HG03159 (cell line): Measurements from ENCODE around the gene CDH24.
A peak's percentile ranks its signal among the peaks of the same experiment; 100 is the strongest.

Source experiments
- ATAC-seq: cut with Tn5 transposase; IDR thresholded peaks from one replicate; pipeline ENCODE4 v1.9.1; 2021; ENCODE audit warnings: mild to moderate bottlenecking, moderate library complexity; ENCODE audit not compliant: unreplicated experiment

The CDH24 gene, protein sequence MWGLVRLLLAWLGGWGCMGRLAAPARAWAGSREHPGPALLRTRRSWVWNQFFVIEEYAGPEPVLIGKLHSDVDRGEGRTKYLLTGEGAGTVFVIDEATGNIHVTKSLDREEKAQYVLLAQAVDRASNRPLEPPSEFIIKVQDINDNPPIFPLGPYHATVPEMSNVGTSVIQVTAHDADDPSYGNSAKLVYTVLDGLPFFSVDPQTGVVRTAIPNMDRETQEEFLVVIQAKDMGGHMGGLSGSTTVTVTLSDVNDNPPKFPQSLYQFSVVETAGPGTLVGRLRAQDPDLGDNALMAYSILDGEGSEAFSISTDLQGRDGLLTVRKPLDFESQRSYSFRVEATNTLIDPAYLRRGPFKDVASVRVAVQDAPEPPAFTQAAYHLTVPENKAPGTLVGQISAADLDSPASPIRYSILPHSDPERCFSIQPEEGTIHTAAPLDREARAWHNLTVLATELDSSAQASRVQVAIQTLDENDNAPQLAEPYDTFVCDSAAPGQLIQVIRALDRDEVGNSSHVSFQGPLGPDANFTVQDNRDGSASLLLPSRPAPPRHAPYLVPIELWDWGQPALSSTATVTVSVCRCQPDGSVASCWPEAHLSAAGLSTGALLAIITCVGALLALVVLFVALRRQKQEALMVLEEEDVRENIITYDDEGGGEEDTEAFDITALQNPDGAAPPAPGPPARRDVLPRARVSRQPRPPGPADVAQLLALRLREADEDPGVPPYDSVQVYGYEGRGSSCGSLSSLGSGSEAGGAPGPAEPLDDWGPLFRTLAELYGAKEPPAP

DNA sequence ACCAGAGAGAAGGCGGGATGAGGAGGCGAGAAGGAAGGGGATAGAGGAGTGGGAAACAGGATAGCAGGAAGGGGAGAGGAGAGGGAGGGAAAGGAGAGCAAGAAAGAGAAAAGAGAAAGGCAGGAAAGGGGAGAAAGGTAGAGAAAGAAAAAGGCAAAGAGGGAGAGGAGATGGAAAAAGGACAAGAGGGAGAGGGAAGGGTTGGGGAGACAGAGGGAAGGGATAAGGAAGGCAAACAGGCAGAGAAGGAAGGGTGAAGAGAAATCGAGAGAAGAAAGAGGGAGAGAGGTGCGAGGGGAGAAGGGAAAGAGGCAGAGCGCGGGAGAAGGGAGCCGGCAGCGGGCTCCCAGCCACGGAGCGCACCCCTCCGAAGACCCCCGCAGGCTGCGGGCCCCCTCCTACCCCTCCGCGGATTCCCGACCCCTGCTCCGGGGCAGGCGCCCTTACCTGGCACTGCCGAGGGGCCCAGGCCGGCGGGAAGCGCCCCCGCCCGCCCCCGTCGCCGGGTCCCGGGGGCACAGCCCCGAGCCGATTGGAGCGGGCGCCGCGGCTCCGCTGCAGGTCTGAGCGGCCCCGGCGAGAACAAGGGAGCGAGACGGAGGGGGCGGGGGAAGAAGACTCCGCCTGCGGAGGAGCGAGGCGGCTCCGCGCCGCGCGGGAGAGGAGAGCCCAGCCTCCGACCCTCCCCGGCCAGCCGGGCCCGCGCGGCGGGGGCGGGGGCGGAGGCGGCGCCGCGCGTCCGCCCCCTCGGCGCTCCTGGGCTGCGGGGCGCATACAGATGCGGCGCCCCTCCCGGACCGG lies at the start of gene CDH24:
CDH24 (minus strand) TSS at position 565 of the 801 bp plus-strand sequence. CDS start 1,787 bp downstream, outside the sequence.
- ATAC-seq, result peak; percentile 44

DNA sequence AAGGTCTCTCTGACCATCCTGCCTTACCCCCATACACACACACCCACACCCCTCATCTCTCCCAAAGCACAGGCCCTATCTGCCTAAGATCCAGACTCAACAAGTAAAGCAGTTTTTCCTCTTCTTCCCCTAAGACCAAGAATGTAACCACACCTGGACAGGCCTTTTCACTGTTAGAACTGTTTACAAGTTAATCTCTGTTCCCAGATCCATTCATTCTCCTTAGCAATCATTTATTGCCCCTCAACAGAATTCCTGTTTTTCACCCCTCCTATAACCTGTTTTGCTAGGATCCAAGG lies 49.4 kb upstream of the CDH24 start:
- ATAC-seq, result no peak

DNA sequence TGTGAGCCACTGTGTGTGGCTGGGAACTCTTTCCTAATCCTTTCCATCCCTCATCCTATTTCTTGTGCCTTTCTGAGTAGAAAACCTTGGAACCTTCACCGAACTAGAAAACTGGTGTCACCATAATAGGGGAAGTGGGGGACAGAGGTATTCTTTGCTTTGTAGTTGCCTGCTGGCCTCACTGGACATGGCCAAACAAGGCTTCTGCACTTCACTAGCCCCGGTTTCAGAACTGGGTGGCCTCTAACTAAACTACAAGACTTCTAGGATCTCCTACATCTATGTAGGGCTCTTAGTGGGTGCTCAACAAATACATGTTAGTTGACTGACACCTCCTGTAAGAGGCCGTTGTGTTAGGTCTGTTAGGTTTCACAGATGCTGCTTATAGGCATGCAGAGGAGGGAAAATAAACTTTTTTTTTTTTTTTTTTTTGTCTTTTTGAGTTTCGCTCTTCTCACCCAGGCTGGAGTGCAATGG lies 48.1 kb upstream of the CDH24 start:
- ATAC-seq, result no peak

DNA sequence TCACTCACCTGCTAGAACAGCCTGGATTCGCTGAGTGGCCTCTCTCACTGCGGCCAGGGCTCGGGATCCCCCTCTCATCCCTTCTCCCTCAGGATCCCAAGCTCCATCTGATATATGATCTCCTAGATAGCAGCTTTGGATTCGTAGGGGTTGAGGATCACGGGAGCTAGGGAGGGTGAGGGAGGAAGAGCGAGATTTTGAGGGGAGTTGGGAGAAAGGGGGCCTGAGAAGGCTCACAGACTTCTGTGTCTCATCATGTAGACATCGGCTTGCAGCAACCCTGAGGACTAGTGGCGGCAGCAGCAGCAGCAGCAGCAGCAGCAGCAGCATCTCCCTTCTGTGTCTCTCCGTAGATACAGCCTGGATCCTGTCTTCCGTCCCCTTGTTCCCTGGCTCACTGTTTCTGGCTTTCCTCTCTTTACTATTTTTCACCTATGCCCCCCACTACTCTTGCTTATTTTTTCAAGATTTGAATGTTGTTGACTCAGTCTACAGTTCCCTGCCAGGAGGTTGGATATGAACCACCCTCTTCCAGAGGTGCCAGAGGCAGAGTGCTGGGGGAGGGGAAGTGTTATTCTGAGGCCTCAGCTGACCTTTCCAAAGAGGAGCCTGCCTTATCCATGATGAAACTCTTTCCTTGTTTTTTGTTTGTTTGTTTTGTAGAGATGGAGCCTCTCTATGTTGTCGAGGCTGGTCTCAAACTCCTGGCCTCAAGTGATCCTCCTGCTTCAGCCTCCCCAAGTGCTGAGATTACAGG lies 47.4 kb upstream of the CDH24 start, which contains the start of gene CIROP:
CIROP (minus strand) TSS at position 399 of the 757 bp plus-strand sequence; CDS start at position 330, 69 bp downstream.
- ATAC-seq, result no peak

DNA sequence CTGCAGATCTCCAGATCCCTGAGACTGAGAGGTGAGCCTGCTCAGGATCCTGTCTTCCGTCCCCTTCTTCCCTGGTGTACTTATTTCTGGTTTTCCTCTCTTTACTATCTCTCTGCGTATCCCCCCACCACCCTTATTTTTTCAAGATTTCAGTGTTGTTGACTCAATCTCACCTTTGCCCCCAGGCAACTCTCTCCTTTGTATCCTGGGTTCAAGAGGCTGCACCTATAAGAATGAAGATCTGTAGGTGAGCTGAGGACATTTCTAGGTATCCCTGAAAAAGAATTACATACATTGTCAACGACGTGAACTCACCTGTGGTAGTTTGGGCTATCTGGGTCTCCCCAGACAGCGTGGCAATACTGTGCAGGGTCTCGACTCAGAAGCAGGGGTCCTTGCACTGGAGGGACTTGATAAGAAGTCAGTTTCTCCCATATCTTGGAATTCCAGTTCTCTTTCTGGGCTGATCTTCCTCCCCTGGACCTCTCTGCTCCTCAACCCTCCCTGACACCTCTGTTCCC lies 46.8 kb upstream of the CDH24 start:
- no peak for ATAC-seq

DNA sequence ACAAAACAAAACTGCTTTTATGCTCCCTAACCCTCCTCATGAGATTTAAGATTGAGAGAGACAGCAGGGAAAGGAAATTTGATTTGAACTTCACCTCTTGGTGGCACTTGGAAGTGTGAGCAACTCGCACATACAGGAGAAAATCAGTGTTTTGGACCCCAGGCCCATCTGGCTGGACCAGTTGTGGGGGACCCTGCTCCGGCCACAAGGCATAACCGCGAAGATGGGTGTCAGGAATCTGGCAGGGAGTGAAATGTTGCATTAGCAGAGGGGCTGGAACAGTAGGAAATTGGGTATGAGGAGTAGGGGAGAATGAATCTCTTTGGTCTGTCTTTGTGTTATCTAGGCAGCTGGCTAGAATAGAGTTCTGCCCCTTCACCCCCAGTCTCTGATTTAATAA lies 46.3 kb upstream of the CDH24 start:
- no peak for ATAC-seq

DNA sequence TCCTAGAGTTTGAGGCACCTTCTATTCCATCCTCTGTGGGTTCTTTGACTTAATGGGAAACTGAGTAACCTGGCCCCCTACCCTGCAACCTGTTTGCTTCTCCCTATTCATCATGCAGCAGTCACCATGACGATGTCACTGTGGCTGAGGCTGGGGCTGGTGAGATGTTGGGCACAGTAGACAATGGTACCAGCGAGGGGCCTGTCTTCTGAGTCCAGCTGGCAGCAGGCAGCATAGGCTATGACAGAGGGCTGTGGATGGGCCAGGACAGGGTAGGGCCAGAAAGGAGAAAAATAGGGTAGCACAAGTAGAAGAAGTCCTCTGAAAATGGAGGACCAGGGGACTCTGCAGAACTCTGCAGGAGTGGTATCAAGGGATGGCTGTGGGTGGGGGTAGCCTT lies 45.5 kb upstream of the CDH24 start:
- ATAC-seq, result no peak

GRCh38 chr14:23101986-23102625 lies 44.8 kb upstream of the CDH24 start:
- no peak for ATAC-seq

DNA sequence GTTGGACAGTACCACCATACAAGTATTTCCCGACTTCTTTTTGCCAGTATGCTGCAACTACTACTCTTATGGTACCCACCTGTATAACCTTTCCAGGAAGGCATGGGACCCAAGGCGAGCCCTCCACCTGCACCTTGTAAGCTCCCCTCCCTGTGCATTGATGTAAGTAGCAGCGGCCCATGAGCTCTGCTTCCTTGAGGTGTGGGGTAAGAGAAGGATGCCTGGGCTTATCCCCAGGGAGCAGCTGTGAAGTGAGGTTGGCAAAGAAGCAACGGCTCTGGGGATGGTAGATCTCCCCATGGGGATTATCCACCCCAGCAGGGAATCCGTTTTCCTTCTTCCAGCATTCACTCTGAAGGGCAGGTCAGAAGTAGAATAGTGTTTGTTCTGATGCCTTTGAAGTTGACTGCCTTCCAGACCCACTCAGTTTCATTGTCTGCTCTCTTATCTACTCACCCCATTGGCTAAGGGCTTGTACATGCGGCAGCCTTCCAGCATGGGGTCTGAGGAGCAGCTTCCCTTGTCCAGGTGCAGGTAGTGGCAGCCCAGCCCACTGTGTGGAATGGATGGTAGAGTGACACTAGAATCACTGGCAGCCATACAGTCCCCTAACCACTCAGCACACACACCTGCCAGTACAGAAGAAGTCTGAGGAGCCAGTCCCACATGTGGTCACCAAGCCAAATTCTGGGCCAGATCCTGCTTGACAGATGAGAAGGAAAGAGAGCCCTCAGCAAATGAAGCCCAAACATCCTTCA lies 44.1 kb upstream of the CDH24 start:
- ATAC-seq, result no peak

DNA sequence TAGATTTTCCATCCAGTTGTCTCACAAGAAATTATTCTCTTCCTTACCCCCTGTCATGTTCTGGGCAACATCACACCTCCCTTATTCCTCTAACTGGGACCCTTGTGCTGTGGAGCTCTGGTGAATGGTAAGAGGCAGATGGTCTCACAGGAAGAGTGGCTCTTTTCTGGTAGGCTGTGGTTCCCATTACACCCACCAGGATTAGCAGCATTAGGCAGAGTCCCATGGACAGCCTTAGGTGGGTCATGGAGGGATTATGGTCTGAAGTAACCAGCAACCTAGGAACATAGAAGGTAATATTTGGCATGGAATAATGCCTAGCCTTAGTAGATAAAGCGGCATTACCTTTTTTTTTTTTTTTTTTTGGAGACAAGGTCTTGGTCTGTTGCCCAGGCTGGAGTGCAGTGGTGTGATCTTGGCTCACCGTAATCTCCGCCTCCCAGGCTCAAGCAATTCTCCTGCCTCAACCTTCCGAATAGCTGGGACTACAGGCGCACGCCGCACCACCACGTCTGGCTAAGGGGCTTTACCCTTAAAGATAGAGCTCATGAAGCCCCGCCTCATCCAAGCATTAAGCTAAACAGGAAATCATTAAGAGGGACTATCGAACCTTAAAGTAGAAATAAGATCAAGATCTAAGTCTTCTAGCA lies 42.0 kb upstream of the CDH24 start:
- no peak for ATAC-seq

DNA sequence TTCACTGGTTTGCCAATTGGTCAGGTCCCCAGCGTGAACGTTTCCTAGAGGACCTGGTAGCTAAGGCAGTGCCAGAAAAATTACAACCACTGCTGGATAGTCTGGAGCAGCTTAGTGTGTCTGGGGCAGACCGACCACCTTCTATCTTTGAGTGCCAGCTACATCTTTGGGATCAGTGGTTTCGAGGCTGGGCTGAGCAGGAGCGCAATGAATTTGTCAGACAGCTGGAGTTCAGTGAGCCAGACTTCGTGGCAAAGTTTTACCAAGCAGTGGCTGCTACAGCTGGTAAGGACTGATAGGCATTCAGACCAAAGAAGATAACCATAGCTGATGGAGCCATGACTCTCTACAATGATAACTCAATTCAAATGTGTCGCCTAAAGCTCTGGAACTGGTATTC lies 40.5 kb upstream of the CDH24 start:
- ATAC-seq, result no peak

DNA sequence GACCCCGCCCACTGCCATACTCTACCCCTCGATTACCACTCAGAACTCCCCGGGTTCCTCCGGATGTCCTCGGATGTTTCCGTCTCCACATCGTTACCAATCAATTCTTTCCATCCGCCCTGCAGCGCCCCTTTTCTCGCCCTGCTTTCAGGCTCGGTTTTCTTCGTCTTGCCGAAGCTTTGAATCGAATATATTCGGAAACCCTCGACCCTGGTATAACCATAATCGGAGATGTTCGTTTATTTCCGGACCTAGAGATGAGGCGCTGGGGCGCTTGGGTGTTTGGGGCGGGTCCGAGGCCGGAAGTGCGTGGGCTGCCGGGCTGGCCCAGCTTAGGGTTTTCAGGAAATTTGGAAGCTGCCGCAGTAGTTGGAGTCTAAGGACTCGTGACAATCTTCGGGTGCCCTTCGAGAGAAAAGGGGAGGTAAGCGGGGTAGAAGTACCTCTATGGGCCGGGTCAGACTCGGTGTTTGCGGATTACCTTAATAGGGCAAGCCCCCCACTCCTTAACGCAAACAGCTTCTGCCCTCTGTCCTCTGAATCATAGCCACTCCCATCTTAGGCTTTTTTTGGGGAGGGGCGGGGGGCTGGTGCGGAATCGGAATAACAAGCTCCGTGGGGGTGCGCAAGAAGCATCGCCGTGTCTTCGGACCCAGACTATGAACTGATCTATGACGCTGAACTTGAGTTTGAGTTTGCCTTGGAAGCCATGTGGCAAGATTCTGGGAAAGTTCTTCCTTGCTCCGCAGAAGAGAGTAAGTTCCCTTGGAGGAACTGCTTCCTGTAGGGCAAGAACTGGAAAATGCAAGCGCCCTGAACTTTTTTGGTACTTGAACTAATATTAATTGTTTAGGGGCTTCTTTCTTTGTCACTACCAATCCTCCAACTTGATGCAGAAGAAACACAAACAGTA lies 38.1 kb upstream of the CDH24 start, which contains the start of gene C14orf119:
C14orf119 (plus strand) TSS at position 310 of the 913 bp plus-strand sequence. CDS start 2,154 bp downstream, outside the sequence.
- peak; percentile 90 for ATAC-seq

- ATAC-seq, result peak; percentile 40
Observed at GRCh38 chr14:23094666-23095195, 37.4 kb upstream of the CDH24 start, which contains the start of gene ACIN1. Gene ACIN1 (minus strand): TSS chr14:23095136. CDS start chr14:23095112, 24 bp downstream.

DNA sequence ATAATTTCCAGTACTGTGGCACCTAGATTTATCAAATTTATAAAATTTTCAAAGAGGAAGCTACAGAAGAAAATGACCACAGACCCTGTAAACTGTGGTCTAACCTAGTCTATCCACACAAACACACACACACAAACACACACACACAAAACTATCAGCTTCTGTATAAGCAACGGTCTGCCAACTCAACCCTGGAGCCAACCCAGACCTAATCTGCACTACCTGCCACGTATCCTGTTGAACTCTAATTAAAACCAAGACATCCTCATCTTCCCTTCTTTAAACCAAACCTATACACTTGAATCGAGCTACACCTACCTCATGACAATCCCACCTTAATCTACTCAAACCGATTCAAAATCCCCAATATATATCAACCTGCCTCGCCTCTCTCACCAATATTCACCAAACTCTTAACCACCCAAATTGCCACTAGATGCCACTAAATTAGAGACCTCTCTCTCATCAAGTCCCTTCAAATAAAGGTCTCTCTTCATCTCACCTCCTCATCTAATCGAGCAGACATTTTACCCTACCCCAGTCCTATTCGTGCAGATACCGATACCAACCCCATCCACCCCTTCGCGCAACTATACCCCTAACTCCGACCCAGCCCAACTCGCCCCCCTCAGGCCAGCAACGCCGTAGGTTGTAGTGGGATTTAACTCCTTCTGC lies 36.8 kb upstream of the CDH24 start:
- ATAC-seq, result no peak

- ATAC-seq, result no peak
Observed at GRCh38 chr14:23093526-23093925, 36.2 kb upstream of the CDH24 start.

- no peak for ATAC-seq
Observed at GRCh38 chr14:23093104-23093503, 35.8 kb upstream of the CDH24 start.
